GM12892 (cell line): ENCODE results near the gene C13orf42.

ENCODE experiments used
- DNase-seq: peaks from one replicate; pipeline ENCODE4 v3.0.0; 2011; ENCODE audit not compliant: insufficient read length
- FAIRE-seq: peaks from 2 replicates; lab custom pipeline; 2011; peaks lifted over from hg19 to GRCh38; lab: Jason Lieb, UNC
- POLR2A ChIP-seq: IDR thresholded peaks from 2 replicates; pipeline ENCODE4 v1.6.1; 2011; ENCODE audit warnings: low read depth, low read length, control low read depth
- POLR2AphosphoS5 ChIP-seq: IDR thresholded peaks from 2 replicates; pipeline ENCODE4 v1.6.1; 2011; ENCODE audit warnings: low read depth, low read length, control low read depth
- TAF1 ChIP-seq: IDR thresholded peaks from 2 replicates; pipeline ENCODE4 v1.6.1; 2011; ENCODE audit warnings: low read depth, mild to moderate bottlenecking, control low read depth, low read length, borderline replicate concordance

Gene C13orf42

DNA sequence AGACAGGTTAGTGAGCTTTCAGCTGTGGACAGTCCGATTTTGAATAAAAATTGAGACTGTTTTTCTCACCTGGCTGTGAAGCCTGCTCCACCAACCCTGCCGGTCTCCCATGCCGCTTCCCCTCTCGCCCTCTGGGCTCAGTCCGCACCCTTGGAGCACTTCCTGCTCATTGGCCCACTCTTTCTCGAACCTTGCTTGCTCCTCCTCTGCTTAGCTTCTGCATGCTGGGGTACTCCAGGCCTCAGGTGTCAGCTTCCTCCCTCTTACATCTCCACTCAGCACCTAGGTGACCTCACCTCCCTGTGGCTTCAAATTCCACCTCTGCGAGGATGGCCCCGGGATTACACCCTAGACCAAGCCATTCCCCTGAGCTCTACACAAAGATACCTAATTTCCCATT, 39.6 kb downstream of the C13orf42 start:
- FAIRE-seq (no peak), DNase-seq (no peak)
- TF ChIP-seq TAF1 (no peak), POLR2A (no peak), POLR2AphosphoS5 (no peak)

- no peak for TF ChIP-seq TAF1
- no peak for TF ChIP-seq POLR2AphosphoS5
- TF ChIP-seq POLR2A: no peak
- peak; percentile 92 for FAIRE-seq
- DNase-seq: peak; percentile 32
These were observed 40.9 kb downstream of the C13orf42 start for GRCh38 chr13:51070005-51070649.

- DNase-seq (no peak), FAIRE-seq (no peak)
- TF ChIP-seq TAF1 (no peak), POLR2A (no peak), POLR2AphosphoS5 (no peak)
These were observed 42.6 kb downstream of the C13orf42 start for GRCh38 chr13:51068501-51068900.

- TF ChIP-seq POLR2A (no peak), POLR2AphosphoS5 (no peak), TAF1 (no peak)
- FAIRE-seq: no peak
- DNase-seq: no peak
These were observed 43.4 kb downstream of the C13orf42 start for GRCh38 chr13:51067706-51068105.

- FAIRE-seq (no peak), DNase-seq (no peak)
- TF ChIP-seq TAF1 (no peak), POLR2A (no peak), POLR2AphosphoS5 (no peak)
These were observed 43.8 kb downstream of the C13orf42 start for GRCh38 chr13:51067210-51067701.

GRCh38 chr13:51066091-51066831, 44.8 kb downstream of the C13orf42 start:
- TF ChIP-seq POLR2A: no peak
- TF ChIP-seq POLR2AphosphoS5: no peak
- TF ChIP-seq TAF1: no peak
- no peak for DNase-seq

DNA sequence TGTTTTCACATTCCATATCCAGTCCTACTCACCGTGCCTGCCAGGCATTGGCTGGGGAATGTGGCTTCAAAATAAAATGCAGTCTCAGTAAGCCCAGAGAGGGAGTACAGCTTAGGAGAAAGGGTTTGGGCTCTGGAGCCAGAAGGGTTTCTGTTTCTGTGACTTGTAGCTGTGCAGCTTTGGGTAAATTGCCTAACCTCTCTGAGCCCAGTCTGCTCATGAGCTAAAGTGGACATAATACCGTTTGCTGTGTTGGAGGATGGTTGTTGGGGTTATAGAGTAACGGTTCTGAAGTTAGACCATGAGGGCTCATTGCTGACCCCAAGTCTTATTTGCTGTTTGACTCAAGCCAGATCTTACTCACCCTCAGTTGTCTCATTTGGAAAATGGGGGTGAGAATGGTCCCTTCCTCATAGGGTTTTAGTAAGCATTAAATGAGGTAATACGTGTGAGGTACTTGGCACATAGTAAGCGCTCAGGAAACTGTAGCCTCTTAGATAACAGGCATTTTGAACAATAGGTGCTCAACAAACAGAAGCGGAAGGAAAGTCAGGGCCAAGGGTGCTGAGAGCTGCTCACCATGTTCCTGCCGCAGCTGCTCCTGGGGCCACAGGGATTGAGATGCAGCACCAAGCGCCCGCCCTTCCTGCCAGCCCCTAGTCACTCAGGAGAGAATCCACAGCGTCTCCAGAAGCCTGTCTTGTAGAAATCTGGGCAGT, 45.5 kb downstream of the C13orf42 start:
- TF ChIP-seq TAF1 (no peak), POLR2AphosphoS5 (no peak), POLR2A (no peak)
- no peak for DNase-seq
- no peak for FAIRE-seq

More at GRCh38 chr13:51066091-51066831, 44.8 kb downstream of the C13orf42 start:
- FAIRE-seq: peak; percentile 64

DNA sequence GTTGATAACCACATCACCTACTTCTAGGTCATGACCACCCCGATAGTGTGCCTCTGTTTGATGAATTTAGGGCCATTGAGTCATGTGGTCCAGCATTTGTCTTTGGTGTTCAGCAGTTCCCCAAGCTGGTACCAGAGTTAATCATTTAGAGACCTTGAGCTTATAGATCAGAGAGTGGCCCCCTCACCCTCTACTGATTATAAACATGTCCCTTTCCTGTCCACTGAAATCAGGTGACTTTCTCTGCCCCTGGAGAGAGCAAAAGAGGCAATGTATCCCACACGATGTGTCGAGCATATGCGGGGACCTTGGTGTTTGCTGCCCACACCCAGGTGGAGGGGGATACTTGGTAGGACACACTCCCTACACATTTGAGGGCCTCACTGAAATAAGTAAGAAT, 46.3 kb downstream of the C13orf42 start:
- TF ChIP-seq TAF1: no peak
- no peak for TF ChIP-seq POLR2A
- no peak for TF ChIP-seq POLR2AphosphoS5
- no peak for FAIRE-seq
- DNase-seq: no peak

DNA sequence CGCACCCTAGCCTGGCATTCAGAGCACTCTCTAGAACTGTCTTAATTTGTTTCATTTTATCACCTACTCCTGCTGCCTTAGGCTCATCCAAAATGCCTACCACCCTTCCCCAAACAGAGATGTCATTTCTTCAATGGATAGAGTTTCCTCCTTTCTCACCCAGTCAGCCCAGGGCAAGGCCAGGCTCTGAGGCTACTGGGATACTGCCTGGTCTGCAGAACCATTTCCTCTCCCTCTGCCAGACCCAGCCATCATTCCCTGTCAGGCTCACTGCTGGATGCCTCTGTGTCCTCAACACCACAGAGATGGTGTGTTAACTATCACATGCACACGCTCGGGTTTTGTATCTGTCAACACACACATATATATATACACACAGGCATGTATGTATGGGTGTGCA, 47.2 kb downstream of the C13orf42 start:
- TF ChIP-seq POLR2AphosphoS5 (no peak), TAF1 (no peak), POLR2A (no peak)
- DNase-seq: no peak
- no peak for FAIRE-seq

- FAIRE-seq (no peak), DNase-seq (no peak)
These were observed 52.5 kb downstream of the C13orf42 start for GRCh38 chr13:51058461-51059167.

GRCh38 chr13:51057906-51058305, 53.2 kb downstream of the C13orf42 start:
- FAIRE-seq (no peak), DNase-seq (no peak)
- TF ChIP-seq POLR2AphosphoS5 (no peak), TAF1 (no peak), POLR2A (no peak)

More at GRCh38 chr13:51058461-51059167, 52.5 kb downstream of the C13orf42 start:
- TF ChIP-seq TAF1 (no peak), POLR2A (no peak), POLR2AphosphoS5 (no peak)

- DNase-seq (no peak), FAIRE-seq (no peak)
- TF ChIP-seq POLR2AphosphoS5: no peak
- TF ChIP-seq POLR2A: no peak
- TF ChIP-seq TAF1: no peak
These were observed 54.1 kb downstream of the C13orf42 start for GRCh38 chr13:51057001-51057400.
